GM19025 (cell line): ENCODE measurements around the gene TCEAL3.
"Not testable (repeated sequence)": the region's sequence is repeated elsewhere in the genome, so short reads cannot be mapped to it uniquely, and the experiment has no call there.

Source experiments
- ATAC-seq: cut with Tn5 transposase; IDR thresholded peaks from one replicate; pipeline ENCODE4 v1.9.1; 2021; ENCODE audit warnings: mild to moderate bottlenecking, low read depth, moderate library complexity; ENCODE audit not compliant: unreplicated experiment

The TCEAL3 gene

GRCh38 chrX:103658681-103659433 lies 51.1 kb downstream of the TCEAL3 start:
- ATAC-seq = no peak

GRCh38 chrX:103659460-103659859 lies 51.7 kb downstream of the TCEAL3 start:
- not testable (repeated sequence) for ATAC-seq
